Measurements from ENCODE around the gene SUSD5.
"Not testable (repeated sequence)": the region's sequence is repeated elsewhere in the genome, so short reads cannot be mapped to it uniquely, and the experiment has no call there.

- TF ChIP-seq CTCF, POLR2A (IDR thresholded peaks at IDR 0.05): not testable (repeated sequence)
These were observed 111.8 kb downstream of the SUSD5 start for GRCh38 chr3:33106854-33107253.

Measured in gastroesophageal sphincter (tissue), 3 donors.